ENCODE measurements around the gene MAP4. TPM values are rescaled to one million over a fixed set of nuclear protein-coding genes. Genes with fewer than 3 reads are reported as not detected.
A peak's percentile ranks its signal among the peaks of the same experiment; 100 is the strongest.
"Not testable (repeated sequence)": the region's sequence is repeated elsewhere in the genome, so short reads cannot be mapped to it uniquely, and the experiment has no call there.

Gene MAP4, protein sequence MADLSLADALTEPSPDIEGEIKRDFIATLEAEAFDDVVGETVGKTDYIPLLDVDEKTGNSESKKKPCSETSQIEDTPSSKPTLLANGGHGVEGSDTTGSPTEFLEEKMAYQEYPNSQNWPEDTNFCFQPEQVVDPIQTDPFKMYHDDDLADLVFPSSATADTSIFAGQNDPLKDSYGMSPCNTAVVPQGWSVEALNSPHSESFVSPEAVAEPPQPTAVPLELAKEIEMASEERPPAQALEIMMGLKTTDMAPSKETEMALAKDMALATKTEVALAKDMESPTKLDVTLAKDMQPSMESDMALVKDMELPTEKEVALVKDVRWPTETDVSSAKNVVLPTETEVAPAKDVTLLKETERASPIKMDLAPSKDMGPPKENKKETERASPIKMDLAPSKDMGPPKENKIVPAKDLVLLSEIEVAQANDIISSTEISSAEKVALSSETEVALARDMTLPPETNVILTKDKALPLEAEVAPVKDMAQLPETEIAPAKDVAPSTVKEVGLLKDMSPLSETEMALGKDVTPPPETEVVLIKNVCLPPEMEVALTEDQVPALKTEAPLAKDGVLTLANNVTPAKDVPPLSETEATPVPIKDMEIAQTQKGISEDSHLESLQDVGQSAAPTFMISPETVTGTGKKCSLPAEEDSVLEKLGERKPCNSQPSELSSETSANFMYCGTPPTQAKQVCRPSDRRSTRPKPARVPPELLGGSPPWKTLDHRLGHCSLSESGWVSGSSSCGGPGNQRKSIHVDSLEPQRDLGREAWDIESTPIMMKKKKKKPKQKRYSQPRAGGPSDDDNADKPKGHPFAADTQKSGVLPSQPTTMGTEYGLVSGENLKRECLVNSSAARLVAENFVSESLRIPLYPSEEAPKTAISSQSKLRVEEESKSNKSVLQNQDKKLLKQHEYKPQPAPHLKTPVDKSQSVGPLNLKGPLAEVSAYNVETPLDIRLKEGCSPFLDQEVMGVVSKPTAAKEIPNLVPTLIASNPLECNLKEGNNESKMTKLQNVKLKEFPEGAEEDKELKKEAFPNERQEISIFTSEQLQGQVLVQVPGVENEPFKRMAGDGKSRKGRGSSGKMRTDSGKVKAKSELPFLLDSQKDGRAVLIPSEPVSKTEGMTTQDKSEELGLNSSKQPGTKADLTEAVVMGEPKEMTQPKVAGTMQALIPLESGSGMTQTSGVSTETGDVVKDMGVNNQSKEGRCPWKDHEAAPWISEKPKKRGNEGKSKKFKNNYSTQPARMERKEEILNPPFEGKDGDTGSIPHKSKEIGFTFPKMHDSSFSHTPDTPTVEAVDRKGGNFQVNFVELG (N-terminal part only)
- total RNA-seq = 100 to 1,000 TPM; 101 to 103 TPM

- Mint-ChIP-seq H3K36me3 (ENCODE audit: low read depth) (peaks cover 2% of the 10 kb centered on the region), H3K4me3 (no peak within 1 kb of the TSS), H3K27ac (peak within 1 kb of the TSS; percentile 61), H3K4me1 (ENCODE audit: low read depth) (peaks cover 44% of the 10 kb centered on the region), H3K27me3 (no peaks in the 10 kb centered on the region), H3K9me3 (no peaks in the 10 kb centered on the region)
- DNase-seq (no peak), ATAC-seq (no peak)
- no peak for TF ChIP-seq CTCF (IDR thresholded peaks at IDR 0.05)
- POLR2A ChIA-PET = no interaction called here
- intact Hi-C loops (cut with micrococcal nuclease) = no loop called here
- CTCF ChIA-PET = no interaction called here
Observed at GRCh38 chr3:48016301-48016973, at the start of gene MAP4. TSS of gene MAP4 (minus strand) at chr3:48016416. CDS start at chr3:47998860, 17,556 bp downstream.

GRCh38 chr3:48065035-48065434 is 48.8 kb upstream of the MAP4 start:
- peaks cover 4% of the 10 kb centered on the region for H3K9me3 Mint-ChIP-seq

GRCh38 chr3:48064292-48064829 is 48.1 kb upstream of the MAP4 start:
- CTCF ChIA-PET = interaction anchor here (1.4 kb wide), 1 partner anchor 87 kb away, joined by 3 read pairs; no protein-coding TSS in a partner anchor

More at GRCh38 chr3:48065035-48065434, 48.8 kb upstream of the MAP4 start:
- POLR2A ChIA-PET = no interaction called here
- Mint-ChIP-seq H3K27me3 (no peaks in the 10 kb centered on the region), H3K4me3 (no peak overlapping the region), H3K27ac (no peak overlapping the region), H3K4me1 (ENCODE audit: low read depth) (peaks cover 21% of the 10 kb centered on the region), H3K36me3 (ENCODE audit: low read depth) (peaks cover 8% of the 10 kb centered on the region)
- DNase-seq (no peak), ATAC-seq (no peak)
- CTCF ChIA-PET = no interaction called here
- intact Hi-C loops (cut with micrococcal nuclease) = no loop called here
- no peak for TF ChIP-seq CTCF (IDR thresholded peaks at IDR 0.05)

GRCh38 chr3:48061586-48061985 is 45.4 kb upstream of the MAP4 start:
- H3K4me1 Mint-ChIP-seq (ENCODE audit: low read depth) = peaks cover 24% of the 10 kb centered on the region
- H3K4me3 Mint-ChIP-seq; CTCF ChIA-PET; DNase-seq; H3K36me3 Mint-ChIP-seq (ENCODE audit: low read depth); ATAC-seq; H3K27ac Mint-ChIP-seq; POLR2A ChIA-PET; intact Hi-C loops (cut with micrococcal nuclease); H3K27me3 Mint-ChIP-seq; H3K9me3 Mint-ChIP-seq: not testable (repeated sequence)

More at GRCh38 chr3:48064292-48064829, 48.1 kb upstream of the MAP4 start:
- Mint-ChIP-seq H3K4me3 (no peak overlapping the region), H3K4me1 (ENCODE audit: low read depth) (peaks cover 22% of the 10 kb centered on the region), H3K27ac (no peak overlapping the region), H3K36me3 (ENCODE audit: low read depth) (peaks cover 10% of the 10 kb centered on the region), H3K9me3 (peaks cover 5% of the 10 kb centered on the region), H3K27me3 (no peaks in the 10 kb centered on the region)
- DNase-seq = no peak
- intact Hi-C loops (cut with micrococcal nuclease) = no loop called here
- no peak for TF ChIP-seq CTCF (IDR thresholded peaks at IDR 0.05)
- no peak for ATAC-seq
- POLR2A ChIA-PET = no interaction called here

All from activated CD8-positive, alpha-beta T cell treated with anti-CD3 and anti-CD28 coated beads for 36 hours (primary cell).